ENCODE data around the gene ABCG1.

- no peak for TF ChIP-seq CTCF (IDR thresholded peaks at IDR 0.05; ENCODE audit: insufficient read depth, low read depth, low read length)
- TF ChIP-seq EZH2 (IDR thresholded peaks at IDR 0.05; ENCODE audit: insufficient read depth, low read length), result no peak
Observed at GRCh38 chr21:42341776-42342542, 123.0 kb downstream of the ABCG1 start.

All from astrocyte (in vitro differentiated cells and primary cell).